Central memory CD4-positive, alpha-beta T cell (primary cell): ENCODE data around the gene NKD2.
"Not testable (repeated sequence)": the region's sequence is repeated elsewhere in the genome, so short reads cannot be mapped to it uniquely, and the experiment has no call there.

Experiments used
- DNase-seq: peaks from one replicate; pipeline ENCODE4 v3.0.0; 2022

NKD2 gene

DNA sequence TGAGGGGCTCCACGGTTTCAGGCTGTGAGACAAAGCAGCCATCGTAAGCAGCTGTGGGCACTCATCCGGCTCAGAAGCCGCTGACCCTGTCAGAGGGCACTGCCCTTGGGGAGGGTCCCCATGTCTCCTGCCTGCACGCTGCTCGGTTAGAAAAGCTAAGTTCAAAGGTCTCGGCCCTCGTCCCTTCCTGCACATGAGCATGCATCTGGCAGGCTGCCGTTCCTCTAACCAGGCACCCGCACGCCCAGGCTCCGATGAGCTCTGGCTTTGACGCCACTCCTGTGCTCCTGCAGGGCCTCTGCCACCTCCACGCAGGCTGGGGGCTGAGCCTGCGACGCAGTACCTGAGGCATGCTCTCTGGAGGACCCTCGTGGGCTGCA lies 51.3 kb downstream of the NKD2 start:
- DNase-seq, result no peak

DNA sequence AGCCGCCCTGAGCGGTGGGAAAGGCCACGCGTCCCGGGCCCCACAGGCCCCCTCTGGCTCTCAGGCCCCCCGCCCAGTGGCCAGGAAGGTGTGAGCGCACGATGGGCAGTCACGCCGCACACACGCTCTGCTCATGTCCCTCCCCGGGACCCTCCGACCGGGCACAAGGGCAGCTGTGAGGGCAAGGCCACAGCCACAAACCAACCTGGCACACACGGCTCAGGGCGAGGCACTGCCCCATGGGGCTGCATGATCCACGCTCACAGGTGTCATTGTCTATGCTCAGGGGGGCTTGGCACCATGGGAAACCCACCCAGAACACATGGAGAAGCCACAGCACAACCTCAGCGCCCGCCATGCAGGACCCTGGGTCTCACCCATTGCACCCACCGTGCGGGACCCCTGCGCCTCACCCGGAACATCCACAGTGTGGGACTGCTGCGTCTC lies 52.0 kb downstream of the NKD2 start:
- DNase-seq, result no peak

DNA sequence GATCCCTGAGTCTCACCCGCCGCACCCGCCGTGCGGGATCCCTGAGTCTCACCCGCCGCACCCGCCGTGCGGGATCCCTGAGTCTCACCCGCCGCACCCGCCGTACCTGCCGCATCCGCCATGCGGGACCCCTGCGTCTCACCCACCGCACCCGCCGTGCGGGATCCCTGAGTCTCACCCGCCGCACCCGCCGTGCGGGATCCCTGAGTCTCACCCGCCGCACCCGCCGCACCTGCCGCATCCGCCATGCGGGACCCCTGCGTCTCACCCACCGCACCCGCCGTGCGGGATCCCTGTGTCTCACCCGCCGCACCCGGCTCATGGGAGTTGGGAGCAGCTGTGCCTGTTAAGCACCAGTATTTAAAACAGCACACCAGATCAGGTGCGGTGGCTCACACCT lies 52.7 kb downstream of the NKD2 start:
- not testable (repeated sequence) for DNase-seq

- DNase-seq, result no peak
These were observed 53.3 kb downstream of the NKD2 start for GRCh38 chr5:1061916-1062315.

DNA sequence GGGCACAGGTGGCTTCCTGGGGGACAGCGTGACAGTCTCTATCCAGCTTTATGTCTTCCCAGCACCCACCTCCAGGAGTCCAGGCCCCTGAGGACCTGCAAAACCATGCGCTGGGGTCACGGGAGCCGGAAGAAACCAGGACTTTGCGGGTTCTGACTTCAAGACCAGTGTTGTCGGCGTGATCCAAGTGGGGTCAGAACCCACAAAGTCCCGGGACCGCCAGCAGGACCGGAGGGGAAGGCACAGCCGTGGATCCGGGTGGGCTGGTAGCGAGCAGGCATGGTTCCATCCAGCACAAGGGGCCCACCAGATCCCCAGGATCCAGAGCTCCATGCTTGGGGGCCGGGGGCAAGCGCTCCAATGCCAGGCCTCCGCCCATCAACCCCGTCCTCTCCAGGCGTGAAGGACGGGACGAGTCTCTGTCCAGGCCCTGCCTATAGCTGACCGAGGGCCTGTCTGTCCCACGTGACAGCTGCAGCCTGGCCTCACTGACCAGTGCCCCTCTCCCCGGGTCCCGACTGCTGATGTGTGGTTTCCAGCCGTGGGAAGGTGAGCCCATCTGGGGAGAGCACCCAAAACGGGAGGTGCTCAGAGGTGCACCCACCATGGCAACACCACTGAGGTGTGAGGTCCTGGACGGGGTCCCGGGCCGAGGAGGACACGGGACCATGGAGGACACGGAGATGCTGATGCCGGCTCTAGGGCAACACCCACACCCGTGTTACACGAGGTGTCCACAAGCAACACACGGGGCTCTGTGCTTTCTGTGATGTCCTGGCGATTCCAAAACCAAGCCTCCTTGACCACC lies 54.4 kb downstream of the NKD2 start:
- no peak for DNase-seq

- DNase-seq, result no peak
These were observed 55.2 kb downstream of the NKD2 start for GRCh38 chr5:1063661-1064382.

DNA sequence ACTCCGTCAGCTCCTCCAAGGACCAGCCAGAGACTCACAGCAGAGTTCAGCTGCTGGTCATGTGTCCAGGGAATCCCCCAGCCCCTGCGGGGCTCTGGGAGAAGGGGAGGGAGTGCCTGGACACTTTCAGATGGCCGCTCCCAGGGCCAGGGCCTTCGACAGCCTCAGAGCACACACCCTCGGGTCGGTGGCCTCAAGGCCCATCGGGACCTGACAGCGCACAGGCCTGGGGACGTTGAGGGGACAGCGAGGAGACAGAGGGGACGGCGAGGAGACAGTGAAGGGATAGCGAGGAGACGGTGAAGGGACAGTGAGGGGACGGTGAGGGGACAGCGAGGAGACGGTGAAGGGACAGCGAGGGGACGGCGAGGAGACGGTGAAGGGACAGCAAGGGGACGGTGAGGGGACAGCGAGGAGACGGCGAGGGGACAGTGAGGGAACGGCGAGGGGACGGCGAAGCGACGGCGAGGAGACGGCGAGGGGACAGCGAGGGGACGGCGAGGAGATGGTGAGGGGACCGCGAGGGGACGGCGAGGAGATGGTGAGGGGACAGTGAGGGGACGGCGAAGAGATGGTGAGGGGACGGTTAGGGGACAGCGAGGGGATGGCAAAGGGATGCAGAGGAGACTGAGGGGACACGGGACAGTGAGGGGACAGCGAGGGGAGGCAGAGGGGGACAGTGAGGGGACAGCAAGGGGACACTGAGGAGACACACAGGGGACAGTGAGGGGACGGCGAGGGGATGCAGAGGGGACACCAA lies 56.0 kb downstream of the NKD2 start:
- no peak for DNase-seq

DNA sequence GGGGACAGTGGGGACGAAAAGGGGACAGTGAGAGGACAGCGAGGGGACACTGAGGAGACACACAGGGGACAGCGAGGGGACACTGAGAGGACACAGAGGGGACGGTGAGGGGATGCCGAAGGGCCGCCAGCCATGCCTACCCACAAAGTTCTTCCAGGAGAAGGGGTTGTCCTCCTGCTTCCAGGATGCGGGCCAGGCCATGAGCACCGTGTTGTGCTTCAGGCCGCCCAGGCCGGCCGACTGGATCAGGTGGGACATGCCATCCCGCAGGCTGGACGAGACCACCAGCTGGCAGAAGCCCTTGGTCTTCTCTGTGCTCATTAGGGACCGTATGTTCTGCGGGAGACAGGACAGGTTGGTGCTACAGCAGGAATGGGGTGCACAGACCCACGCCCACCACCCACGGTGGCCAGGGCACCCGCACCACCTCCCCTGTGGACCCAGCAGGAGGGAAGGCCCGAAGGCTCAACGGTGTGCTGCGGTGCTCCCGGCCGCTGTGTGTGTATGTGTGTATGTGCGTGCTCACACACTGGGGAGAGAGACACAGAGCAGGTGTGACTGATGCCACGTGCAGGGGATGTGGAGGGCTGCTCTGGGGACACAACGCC lies 56.6 kb downstream of the NKD2 start:
- no peak for DNase-seq

GRCh38 chr5:1065891-1066650 lies 57.5 kb downstream of the NKD2 start:
- DNase-seq, result no peak

GRCh38 chr5:1066676-1067075 lies 58.1 kb downstream of the NKD2 start:
- no peak for DNase-seq

DNA sequence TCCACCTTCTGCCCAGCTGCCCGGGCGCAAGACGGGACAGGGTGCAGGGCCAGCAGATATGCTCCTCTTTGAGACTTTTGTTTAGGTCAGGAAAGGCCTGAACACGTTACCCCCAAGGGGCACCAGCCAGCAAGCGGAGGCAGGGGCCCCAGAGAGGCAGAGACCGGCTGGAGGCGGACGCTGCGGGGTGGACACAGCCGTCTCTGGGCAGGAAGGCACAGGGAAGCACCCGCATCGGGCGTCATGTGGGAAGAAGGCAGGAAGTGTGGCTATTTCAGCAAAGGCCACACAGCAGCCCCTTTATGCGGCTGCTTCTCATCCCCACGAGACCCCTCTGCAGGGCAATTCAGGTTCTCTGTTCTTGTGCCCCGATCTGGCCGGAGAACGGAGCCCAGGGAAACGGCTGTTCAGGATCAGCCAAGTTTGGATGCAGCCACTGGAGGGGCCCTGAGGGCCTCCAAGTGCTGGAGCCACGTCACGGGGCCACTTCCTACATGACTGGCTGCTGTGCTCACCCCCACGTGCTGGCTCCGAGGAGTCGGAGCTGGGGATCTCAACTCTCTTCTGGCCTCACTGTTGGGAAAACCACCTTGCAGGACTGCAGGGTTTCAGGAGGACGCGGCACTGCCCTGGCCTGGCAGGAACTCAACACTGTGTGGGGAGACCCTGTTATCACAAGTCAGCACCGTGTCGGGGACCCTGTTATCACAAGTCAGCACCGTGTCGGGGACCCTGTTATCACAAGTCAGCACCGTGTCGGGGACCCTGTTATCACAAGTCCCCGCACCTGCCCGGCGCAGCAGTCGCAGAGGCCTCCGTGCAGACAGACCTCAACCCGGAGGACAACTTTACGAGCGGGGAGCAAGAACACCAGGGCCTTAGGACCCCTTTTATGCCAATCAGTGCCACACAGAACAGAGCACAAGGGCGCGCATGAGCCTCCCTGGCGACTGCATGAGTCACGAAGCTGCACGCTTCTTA lies 58.8 kb downstream of the NKD2 start:
- DNase-seq, result no peak

GRCh38 chr5:1068204-1068894 lies 59.7 kb downstream of the NKD2 start:
- DNase-seq, result no peak

- no peak for DNase-seq
These were observed 60.5 kb downstream of the NKD2 start for GRCh38 chr5:1068895-1069719.

- no peak for DNase-seq
These were observed 61.1 kb downstream of the NKD2 start for GRCh38 chr5:1069720-1070088.

GRCh38 chr5:1073239-1074102 lies 64.9 kb downstream of the NKD2 start:
- no peak for DNase-seq

DNA sequence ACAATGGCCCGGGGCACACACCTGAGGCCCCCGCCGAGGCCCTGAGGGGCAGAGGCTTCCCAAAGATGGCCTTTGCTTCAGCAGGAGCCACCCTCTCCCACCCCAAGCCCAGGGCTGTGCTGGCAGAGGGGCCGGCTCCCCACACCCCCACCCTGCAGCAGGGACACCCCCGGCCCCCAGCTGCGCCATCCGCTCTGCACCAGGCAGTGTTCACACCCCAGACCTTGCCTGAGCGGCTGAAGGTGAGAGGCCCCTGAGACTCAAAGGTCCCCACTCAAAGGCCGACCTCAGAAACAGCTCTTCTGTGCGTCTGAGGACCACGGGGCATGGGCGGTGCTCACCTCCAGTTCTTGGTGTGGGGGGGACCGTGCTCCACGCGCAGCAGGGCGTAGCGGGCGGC lies 65.6 kb downstream of the NKD2 start:
- no peak for DNase-seq

GRCh38 chr5:1074816-1075554 lies 66.4 kb downstream of the NKD2 start:
- no peak for DNase-seq

GRCh38 chr5:1075555-1075881 lies 66.9 kb downstream of the NKD2 start:
- no peak for DNase-seq
